Mesothelial cell of epicardium (in vitro differentiated cells): ENCODE measurements around the gene USP54. TPM values are rescaled to one million over a fixed set of nuclear protein-coding genes. Genes with fewer than 3 reads are reported as not detected.

ENCODE experiments used
- DNase-seq, 2 experiments: peaks; one replicate each; pipeline ENCODE4 v3.0.0; 2021; ENCODE audit warnings: low spot score in 2 of 2; ENCODE audit not compliant: unreplicated experiment in 2 of 2
- H3K27ac Mint-ChIP-seq: 2 replicates; pipeline ENCODE4 v1.8.0; 2021; ENCODE audit warnings: mixed read lengths
- H3K27me3 Mint-ChIP-seq: 2 replicates; pipeline ENCODE4 v1.8.0; 2021; ENCODE audit warnings: low read depth, mixed read lengths
- H3K36me3 Mint-ChIP-seq: 2 replicates; pipeline ENCODE4 v1.8.0; 2021; ENCODE audit warnings: mixed read lengths
- H3K4me1 Mint-ChIP-seq: 2 replicates; pipeline ENCODE4 v1.8.0; 2021; ENCODE audit warnings: mixed read lengths
- H3K4me3 Mint-ChIP-seq: 2 replicates; pipeline ENCODE4 v1.8.0; 2021; ENCODE audit warnings: mild to moderate bottlenecking, moderate library complexity, mixed read lengths
- H3K9me3 Mint-ChIP-seq: 2 replicates; pipeline ENCODE4 v1.8.0; 2021; ENCODE audit warnings: mixed read lengths
- CTCF ChIP-seq: fragments of 200-600 bp; sonication (generic); IDR thresholded peaks from one replicate; pipeline ENCODE4 v1.5.0; 2021; ENCODE audit warnings: antibody characterized with exemption; ENCODE audit not compliant: unreplicated experiment
- total RNA-seq: library from RNA; stranded (reverse); gene quantifications from 3 replicates; pipeline ENCODE4 v1.2.1, GENCODE V29; 2021

USP54 gene
- total RNA-seq, 1 donor from 2014 or later: 26.7 TPM

GRCh38 chr10:73614720-73615119, 23.6 kb upstream of the USP54 start:
- H3K4me3 Mint-ChIP-seq: no peak overlapping the region
- no peaks in the 10 kb centered on the region for H3K27me3 Mint-ChIP-seq
- H3K9me3 Mint-ChIP-seq: no peaks in the 10 kb centered on the region
- no peaks in the 10 kb centered on the region for H3K36me3 Mint-ChIP-seq
- no peak overlapping the region for H3K27ac Mint-ChIP-seq
- no peak for DNase-seq
- no peaks in the 10 kb centered on the region for H3K4me1 Mint-ChIP-seq
- TF ChIP-seq CTCF: no peak

- TF ChIP-seq CTCF: no peak
- Mint-ChIP-seq H3K27ac (no peak overlapping the region), H3K4me3 (no peak overlapping the region), H3K9me3 (no peaks in the 10 kb centered on the region), H3K4me1 (no peaks in the 10 kb centered on the region), H3K36me3 (peaks cover 7% of the 10 kb centered on the region), H3K27me3 (no peaks in the 10 kb centered on the region)
- no peak for DNase-seq
Measured at GRCh38 chr10:73609116-73609515, 18.0 kb upstream of the USP54 start.

GRCh38 chr10:73601486-73601921, 10.4 kb upstream of the USP54 start:
- Mint-ChIP-seq H3K36me3 (peaks cover 7% of the 10 kb centered on the region), H3K4me3 (no peak overlapping the region), H3K27me3 (no peaks in the 10 kb centered on the region), H3K9me3 (no peaks in the 10 kb centered on the region), H3K27ac (peak overlapping the region; percentile 30), H3K4me1 (peaks cover 8% of the 10 kb centered on the region)
- no peak for TF ChIP-seq CTCF
- DNase-seq: no peak

GRCh38 chr10:73597346-73597745, 6.2 kb upstream of the USP54 start:
- H3K9me3 Mint-ChIP-seq: no peaks in the 10 kb centered on the region
- no peak for DNase-seq
- TF ChIP-seq CTCF: no peak
- peaks cover 2% of the 10 kb centered on the region for H3K27me3 Mint-ChIP-seq
- no peaks in the 10 kb centered on the region for H3K36me3 Mint-ChIP-seq
- no peak overlapping the region for H3K27ac Mint-ChIP-seq
- H3K4me1 Mint-ChIP-seq: peaks cover 10% of the 10 kb centered on the region
- no peak overlapping the region for H3K4me3 Mint-ChIP-seq

GRCh38 chr10:73593812-73594211, 2.7 kb upstream of the USP54 start:
- Mint-ChIP-seq H3K9me3 (no peaks in the 10 kb centered on the region), H3K4me3 (no peak overlapping the region), H3K4me1 (peaks cover 22% of the 10 kb centered on the region), H3K27me3 (peaks cover 19% of the 10 kb centered on the region), H3K36me3 (no peaks in the 10 kb centered on the region), H3K27ac (no peak overlapping the region)
- no peak for DNase-seq
- no peak for TF ChIP-seq CTCF

- no peak for DNase-seq
- Mint-ChIP-seq H3K4me3 (no peak overlapping the region), H3K36me3 (no peaks in the 10 kb centered on the region), H3K27me3 (peaks cover 24% of the 10 kb centered on the region), H3K9me3 (no peaks in the 10 kb centered on the region), H3K27ac (no peak overlapping the region), H3K4me1 (peaks cover 26% of the 10 kb centered on the region)
- no peak for TF ChIP-seq CTCF
Measured at GRCh38 chr10:73593110-73593509, 2.0 kb upstream of the USP54 start.
